ENCODE results near the gene HEATR3.

HEATR3 gene

DNA sequence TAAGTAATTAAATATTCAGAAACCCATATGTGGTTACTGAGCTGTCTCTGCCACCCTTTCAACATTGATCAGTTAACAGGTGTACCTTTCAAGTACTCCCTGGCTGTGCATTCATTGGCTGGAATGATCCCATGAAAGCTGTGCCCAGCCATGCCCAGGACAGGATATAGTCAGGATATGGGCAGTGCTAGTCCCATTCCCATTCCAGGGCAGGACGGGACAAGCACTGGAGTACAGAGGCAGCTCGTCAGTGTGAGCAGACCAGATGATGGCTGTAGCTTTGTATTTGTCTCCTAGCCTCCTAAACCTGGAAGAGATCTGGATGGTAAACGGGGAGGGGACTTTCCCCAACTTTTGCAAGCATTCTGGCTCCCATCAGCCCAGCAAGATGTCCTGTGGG is 22.5 kb downstream of the HEATR3 start:
- no peak overlapping the region for H2AK5ac ChIP-seq (ENCODE audit: low read length)
- DNase-seq, result no peak
- no peak overlapping the region for H3K14ac ChIP-seq (ENCODE audit: low read length)
- no peaks in the 10 kb centered on the region for H3K79me1 ChIP-seq (ENCODE audit: low read length)
- H3K4me2 ChIP-seq (ENCODE audit: low read length), result no peak overlapping the region
- no peaks in the 10 kb centered on the region for H3K9me3 ChIP-seq (ENCODE audit: insufficient read depth, low read depth, low read length)
- no peak overlapping the region for H2BK5ac ChIP-seq (ENCODE audit: low read depth, low read length, poor library complexity)
- no peaks in the 10 kb centered on the region for H3K27me3 ChIP-seq (ENCODE audit: insufficient read depth, low read length)
- H4K12ac ChIP-seq (ENCODE audit: low read depth, low read length), result no peak overlapping the region
- no peaks in the 10 kb centered on the region for H3K4me1 ChIP-seq (ENCODE audit: control insufficient read depth in 1 of 2, insufficient read depth in 2 of 2, low read length in 2 of 2)
- H2BK12ac ChIP-seq (ENCODE audit: low read length), result no peak overlapping the region
- peaks cover 17 to 25% of the 10 kb centered on the region in 2 experiments for H3K36me3 ChIP-seq (ENCODE audit: control insufficient read depth in 1 of 2, insufficient read depth in 2 of 2, low read length in 2 of 2)
- H3K9ac ChIP-seq (ENCODE audit: low read length), result no peak overlapping the region
- H3K23ac ChIP-seq (ENCODE audit: low read length), result no peak overlapping the region
- no peak overlapping the region for H3K4me3 ChIP-seq (ENCODE audit: low read depth, low read length)
- no peak overlapping the region for H2BK120ac ChIP-seq (ENCODE audit: insufficient read depth, low read length, poor library complexity)
- no peak overlapping the region for H3K27ac ChIP-seq (ENCODE audit: low read depth, low read length)
- no peaks in the 10 kb centered on the region for H3K79me2 ChIP-seq (ENCODE audit: control insufficient read depth, insufficient read depth, low read length, poor library complexity)
- no peak overlapping the region for H2AFZ ChIP-seq (ENCODE audit: insufficient read depth, low read length, poor library complexity)
- H4K91ac ChIP-seq (ENCODE audit: low read depth, low read length), result no peak overlapping the region
- H3K18ac ChIP-seq (ENCODE audit: low read length), result no peak overlapping the region
- no peak overlapping the region for H4K8ac ChIP-seq (ENCODE audit: low read depth, low read length)
- WGBS (ENCODE audit: extremely low coverage, insufficient coverage, insufficient read length), result no CpG with 5 or more reads among the region's 3 CpGs
- no peak overlapping the region for H3K4ac ChIP-seq (ENCODE audit: low read depth, low read length)

DNA sequence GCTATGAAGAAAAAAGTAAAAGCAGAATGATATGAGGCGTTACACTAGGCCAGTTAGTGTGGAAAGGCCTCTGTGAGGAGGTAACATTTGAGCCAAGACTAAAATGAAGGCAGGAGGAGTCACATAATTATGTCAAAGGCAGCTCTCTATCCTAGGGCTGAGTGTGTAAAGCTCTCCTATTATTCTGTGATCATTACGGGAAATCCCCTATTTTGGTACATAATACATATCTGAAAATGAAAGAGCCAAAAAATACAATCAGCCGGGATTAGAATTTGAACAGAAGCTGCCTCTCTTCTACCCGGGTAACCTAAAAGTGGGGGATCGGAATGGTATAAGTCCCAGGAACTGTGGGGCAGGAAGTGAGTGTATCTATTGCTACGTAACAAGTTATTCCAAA is 27.1 kb downstream of the HEATR3 start:
- Histone ChIP-seq H3K9me3 (ENCODE audit: insufficient read depth, low read depth, low read length) (no peaks in the 10 kb centered on the region), H3K79me2 (ENCODE audit: control insufficient read depth, insufficient read depth, low read length, poor library complexity) (no peaks in the 10 kb centered on the region), H2BK12ac (ENCODE audit: low read length) (no peak overlapping the region), H3K4me1 (ENCODE audit: control insufficient read depth in 1 of 2, insufficient read depth in 2 of 2, low read length in 2 of 2) (no peaks in the 10 kb centered on the region), H3K23ac (ENCODE audit: low read length) (no peak overlapping the region), H3K14ac (ENCODE audit: low read length) (no peak overlapping the region), H3K18ac (ENCODE audit: low read length) (no peak overlapping the region), H4K91ac (ENCODE audit: low read depth, low read length) (no peak overlapping the region), H3K79me1 (ENCODE audit: low read length) (no peaks in the 10 kb centered on the region), H3K4ac (ENCODE audit: low read depth, low read length) (no peak overlapping the region), H2AFZ (ENCODE audit: insufficient read depth, low read length, poor library complexity) (no peak overlapping the region), H3K4me2 (ENCODE audit: low read length) (no peak overlapping the region), H3K4me3 (ENCODE audit: low read depth, low read length) (no peak overlapping the region), H2BK120ac (ENCODE audit: insufficient read depth, low read length, poor library complexity) (no peak overlapping the region), H4K12ac (ENCODE audit: low read depth, low read length) (no peak overlapping the region), H3K9ac (ENCODE audit: low read length) (no peak overlapping the region), H2AK5ac (ENCODE audit: low read length) (no peak overlapping the region), H4K8ac (ENCODE audit: low read depth, low read length) (no peak overlapping the region), H3K27me3 (ENCODE audit: insufficient read depth, low read length) (no peaks in the 10 kb centered on the region), H3K27ac (ENCODE audit: low read depth, low read length) (no peak overlapping the region), H3K36me3 (ENCODE audit: control insufficient read depth in 1 of 2, insufficient read depth in 2 of 2, low read length in 2 of 2) (peaks cover 12 to 20% of the 10 kb centered on the region in 2 experiments), H2BK5ac (ENCODE audit: low read depth, low read length, poor library complexity) (no peak overlapping the region)
- DNase-seq, result no peak
- WGBS (ENCODE audit: extremely low coverage, insufficient coverage, insufficient read length), result no CpG with 5 or more reads among the region's 6 CpGs

GRCh38 chr16:50093607-50094539 is 28.1 kb downstream of the HEATR3 start:
- H3K79me1 ChIP-seq (ENCODE audit: low read length), result no peaks in the 10 kb centered on the region
- no peak overlapping the region for H4K12ac ChIP-seq (ENCODE audit: low read depth, low read length)
- H3K4ac ChIP-seq (ENCODE audit: low read depth, low read length), result no peak overlapping the region
- WGBS (ENCODE audit: extremely low coverage, insufficient coverage, insufficient read length), result 100% methylated on average over 1 of the region's 12 CpGs
- H3K14ac ChIP-seq (ENCODE audit: low read length), result no peak overlapping the region
- no peaks in the 10 kb centered on the region for H3K79me2 ChIP-seq (ENCODE audit: control insufficient read depth, insufficient read depth, low read length, poor library complexity)
- no peak overlapping the region for H3K18ac ChIP-seq (ENCODE audit: low read length)
- no peak overlapping the region for H2AFZ ChIP-seq (ENCODE audit: insufficient read depth, low read length, poor library complexity)
- H4K91ac ChIP-seq (ENCODE audit: low read depth, low read length), result no peak overlapping the region
- no peaks in the 10 kb centered on the region for H3K4me1 ChIP-seq (ENCODE audit: control insufficient read depth in 1 of 2, insufficient read depth in 2 of 2, low read length in 2 of 2)
- H3K27me3 ChIP-seq (ENCODE audit: insufficient read depth, low read length), result no peaks in the 10 kb centered on the region
- H3K36me3 ChIP-seq (ENCODE audit: control insufficient read depth in 1 of 2, insufficient read depth in 2 of 2, low read length in 2 of 2), result peaks cover 7 to 13% of the 10 kb centered on the region in 2 experiments
- H3K4me3 ChIP-seq (ENCODE audit: low read depth, low read length), result no peak overlapping the region
- H2AK5ac ChIP-seq (ENCODE audit: low read length), result no peak overlapping the region
- H3K27ac ChIP-seq (ENCODE audit: low read depth, low read length), result no peak overlapping the region
- no peak overlapping the region for H2BK5ac ChIP-seq (ENCODE audit: low read depth, low read length, poor library complexity)
- no peaks in the 10 kb centered on the region for H3K9me3 ChIP-seq (ENCODE audit: insufficient read depth, low read depth, low read length)
- no peak overlapping the region for H2BK120ac ChIP-seq (ENCODE audit: insufficient read depth, low read length, poor library complexity)
- no peak overlapping the region for H3K23ac ChIP-seq (ENCODE audit: low read length)
- H4K8ac ChIP-seq (ENCODE audit: low read depth, low read length), result no peak overlapping the region
- peak; percentile 33 to 52 for DNase-seq
- no peak overlapping the region for H2BK12ac ChIP-seq (ENCODE audit: low read length)
- no peak overlapping the region for H3K4me2 ChIP-seq (ENCODE audit: low read length)
- no peak overlapping the region for H3K9ac ChIP-seq (ENCODE audit: low read length)

GRCh38 chr16:50096791-50097190 is 31.0 kb downstream of the HEATR3 start:
- H3K9me3 ChIP-seq (ENCODE audit: insufficient read depth, low read depth, low read length), result no peaks in the 10 kb centered on the region

More at GRCh38 chr16:50096791-50097190, 31.0 kb downstream of the HEATR3 start:
- H3K36me3 ChIP-seq (ENCODE audit: control insufficient read depth in 1 of 2, insufficient read depth in 2 of 2, low read length in 2 of 2), result peaks cover 4 to 9% of the 10 kb centered on the region in 2 experiments
- no peak overlapping the region for H4K12ac ChIP-seq (ENCODE audit: low read depth, low read length)
- H3K9ac ChIP-seq (ENCODE audit: low read length), result no peak overlapping the region
- H4K91ac ChIP-seq (ENCODE audit: low read depth, low read length), result no peak overlapping the region
- no peak overlapping the region for H2AFZ ChIP-seq (ENCODE audit: insufficient read depth, low read length, poor library complexity)
- H3K4me1 ChIP-seq (ENCODE audit: control insufficient read depth in 1 of 2, insufficient read depth in 2 of 2, low read length in 2 of 2), result no peaks in the 10 kb centered on the region
- no peaks in the 10 kb centered on the region for H3K79me1 ChIP-seq (ENCODE audit: low read length)
- H2AK5ac ChIP-seq (ENCODE audit: low read length), result no peak overlapping the region
- no peak overlapping the region for H3K27ac ChIP-seq (ENCODE audit: low read depth, low read length)
- no peak overlapping the region for H2BK120ac ChIP-seq (ENCODE audit: insufficient read depth, low read length, poor library complexity)
- no peak overlapping the region for H3K4me2 ChIP-seq (ENCODE audit: low read length)
- H3K14ac ChIP-seq (ENCODE audit: low read length), result no peak overlapping the region
- H3K4me3 ChIP-seq (ENCODE audit: low read depth, low read length), result no peak overlapping the region
- H4K8ac ChIP-seq (ENCODE audit: low read depth, low read length), result no peak overlapping the region
- no peak overlapping the region for H3K18ac ChIP-seq (ENCODE audit: low read length)
- no peaks in the 10 kb centered on the region for H3K79me2 ChIP-seq (ENCODE audit: control insufficient read depth, insufficient read depth, low read length, poor library complexity)
- WGBS (ENCODE audit: extremely low coverage, insufficient coverage, insufficient read length), result no CpG with 5 or more reads among the region's 3 CpGs
- H3K27me3 ChIP-seq (ENCODE audit: insufficient read depth, low read length), result no peaks in the 10 kb centered on the region
- H2BK12ac ChIP-seq (ENCODE audit: low read length), result no peak overlapping the region
- H3K4ac ChIP-seq (ENCODE audit: low read depth, low read length), result no peak overlapping the region
- H2BK5ac ChIP-seq (ENCODE audit: low read depth, low read length, poor library complexity), result no peak overlapping the region
- DNase-seq, result no peak
- no peak overlapping the region for H3K23ac ChIP-seq (ENCODE audit: low read length)
